ENCODE measurements around the gene VWA3B. TPM values are rescaled to one million over a fixed set of nuclear protein-coding genes. Genes with fewer than 3 reads are reported as not detected.

VWA3B gene
- total RNA-seq, 1 experiment from 2014 or later, result not detected

DNA sequence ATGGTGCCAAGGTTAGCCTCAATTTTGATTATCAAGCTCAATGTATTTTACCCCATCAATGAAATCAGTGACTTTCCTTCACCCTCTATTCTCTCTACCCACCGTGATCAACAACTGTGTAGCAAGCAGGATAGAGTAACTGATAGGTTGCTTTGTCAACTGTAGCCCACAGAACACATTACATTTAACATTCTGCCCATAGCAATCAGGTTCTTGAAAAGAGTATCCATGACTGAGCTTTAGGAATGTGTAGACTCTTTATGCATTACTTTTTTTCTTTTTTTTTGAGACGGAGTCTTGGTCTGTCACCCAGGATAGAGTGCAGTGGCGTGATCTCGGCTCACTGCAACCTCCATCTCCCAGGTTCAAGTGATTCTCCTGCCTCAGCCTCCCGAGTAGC, 19.8 kb upstream of the VWA3B start:
- no TSS peak for BruUV-seq (replicated peaks)
- intact Hi-C loops (cut with micrococcal nuclease; ENCODE audit: unreplicated experiment), result no loop called here
- CTCF ChIA-PET, result no interaction called here

DNA sequence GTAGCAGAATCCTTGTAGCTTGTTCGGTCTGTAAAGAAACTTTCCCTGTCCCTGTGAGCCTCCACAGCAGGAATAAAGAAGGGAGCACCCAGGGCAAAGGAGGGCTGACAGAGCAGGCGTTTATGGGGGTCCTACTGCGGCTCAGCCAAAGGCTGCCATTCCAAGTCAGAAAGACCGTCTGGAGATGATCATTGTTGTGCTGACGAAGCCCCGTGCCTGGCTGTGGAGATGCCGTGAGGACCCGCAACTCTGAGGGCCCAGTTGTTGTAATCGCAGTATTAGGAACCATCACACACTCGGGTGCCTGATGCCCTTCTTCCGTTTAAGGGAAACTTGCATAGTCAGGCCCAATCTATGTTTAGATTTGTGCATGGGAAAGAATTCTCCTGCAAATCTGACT, 16.9 kb upstream of the VWA3B start:
- intact Hi-C loops (cut with micrococcal nuclease; ENCODE audit: unreplicated experiment), result no loop called here
- CTCF ChIA-PET, result interaction anchor here (1.1 kb wide), 1 partner anchor 29 kb away, joined by 4 read pairs; no protein-coding TSS in a partner anchor
- Mint-ChIP-seq H3K9me3 (ENCODE audit: low read depth, unreplicated experiment) (no peaks in the 10 kb centered on the region), H3K36me3 (ENCODE audit: insufficient read depth, unreplicated experiment) (no peaks in the 10 kb centered on the region), H3K27ac (ENCODE audit: unreplicated experiment) (no peak overlapping the region), H3K27me3 (ENCODE audit: unreplicated experiment) (no peaks in the 10 kb centered on the region), H3K4me3 (ENCODE audit: low read depth, unreplicated experiment) (no peak overlapping the region), H3K4me1 (ENCODE audit: low read depth, unreplicated experiment) (no peaks in the 10 kb centered on the region)
- BruUV-seq (replicated peaks), result no TSS peak
- TF ChIP-seq, protein P1, sequence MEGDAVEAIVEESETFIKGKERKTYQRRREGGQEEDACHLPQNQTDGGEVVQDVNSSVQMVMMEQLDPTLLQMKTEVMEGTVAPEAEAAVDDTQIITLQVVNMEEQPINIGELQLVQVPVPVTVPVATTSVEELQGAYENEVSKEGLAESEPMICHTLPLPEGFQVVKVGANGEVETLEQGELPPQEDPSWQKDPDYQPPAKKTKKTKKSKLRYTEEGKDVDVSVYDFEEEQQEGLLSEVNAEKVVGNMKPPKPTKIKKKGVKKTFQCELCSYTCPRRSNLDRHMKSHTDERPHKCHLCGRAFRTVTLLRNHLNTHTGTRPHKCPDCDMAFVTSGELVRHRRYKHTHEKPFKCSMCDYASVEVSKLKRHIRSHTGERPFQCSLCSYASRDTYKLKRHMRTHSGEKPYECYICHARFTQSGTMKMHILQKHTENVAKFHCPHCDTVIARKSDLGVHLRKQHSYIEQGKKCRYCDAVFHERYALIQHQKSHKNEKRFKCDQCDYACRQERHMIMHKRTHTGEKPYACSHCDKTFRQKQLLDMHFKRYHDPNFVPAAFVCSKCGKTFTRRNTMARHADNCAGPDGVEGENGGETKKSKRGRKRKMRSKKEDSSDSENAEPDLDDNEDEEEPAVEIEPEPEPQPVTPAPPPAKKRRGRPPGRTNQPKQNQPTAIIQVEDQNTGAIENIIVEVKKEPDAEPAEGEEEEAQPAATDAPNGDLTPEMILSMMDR (IDR thresholded peaks at IDR 0.05; ENCODE audit: unreplicated experiment), result no peak
- DNase-seq, result no peak

More for the DNA sequence above, 19.8 kb upstream of the VWA3B start:
- no peak overlapping the region for H3K4me3 Mint-ChIP-seq (ENCODE audit: low read depth, unreplicated experiment)
- no peaks in the 10 kb centered on the region for H3K9me3 Mint-ChIP-seq (ENCODE audit: low read depth, unreplicated experiment)
- H3K27ac Mint-ChIP-seq (ENCODE audit: unreplicated experiment), result no peak overlapping the region
- no peaks in the 10 kb centered on the region for H3K4me1 Mint-ChIP-seq (ENCODE audit: low read depth, unreplicated experiment)
- no peak for DNase-seq
- no peaks in the 10 kb centered on the region for H3K27me3 Mint-ChIP-seq (ENCODE audit: unreplicated experiment)
- TF ChIP-seq, protein P1 (IDR thresholded peaks at IDR 0.05; ENCODE audit: unreplicated experiment), result no peak
- H3K36me3 Mint-ChIP-seq (ENCODE audit: insufficient read depth, unreplicated experiment), result no peaks in the 10 kb centered on the region

DNA sequence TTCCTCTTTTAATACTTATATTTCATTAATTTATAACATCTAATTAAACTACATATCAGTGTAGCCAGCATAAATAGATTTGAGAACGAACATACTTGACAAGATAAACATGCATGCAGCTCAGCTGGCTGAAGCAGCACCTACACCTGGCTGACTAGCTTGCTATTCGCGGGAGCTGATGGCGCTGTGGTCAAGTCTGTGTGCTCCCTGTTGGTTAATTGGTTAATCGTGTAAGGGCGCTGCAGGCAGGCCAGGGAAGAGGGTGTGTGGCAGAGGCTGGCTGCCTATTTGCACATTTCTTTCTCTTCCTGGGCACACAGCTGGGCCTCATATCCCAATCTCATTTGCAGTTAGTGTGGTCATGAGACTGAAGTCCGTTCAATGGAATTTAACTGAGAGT, 14.5 kb upstream of the VWA3B start:
- TF ChIP-seq, protein P1 (IDR thresholded peaks at IDR 0.05; ENCODE audit: unreplicated experiment), result no peak
- H3K36me3 Mint-ChIP-seq (ENCODE audit: insufficient read depth, unreplicated experiment), result no peaks in the 10 kb centered on the region
- DNase-seq, result no peak
- H3K9me3 Mint-ChIP-seq (ENCODE audit: low read depth, unreplicated experiment), result no peaks in the 10 kb centered on the region
- H3K27me3 Mint-ChIP-seq (ENCODE audit: unreplicated experiment), result no peaks in the 10 kb centered on the region
- H3K4me3 Mint-ChIP-seq (ENCODE audit: low read depth, unreplicated experiment), result no peak overlapping the region
- H3K4me1 Mint-ChIP-seq (ENCODE audit: low read depth, unreplicated experiment), result no peaks in the 10 kb centered on the region
- CTCF ChIA-PET, result no interaction called here
- no peak overlapping the region for H3K27ac Mint-ChIP-seq (ENCODE audit: unreplicated experiment)
- BruUV-seq (replicated peaks), result no TSS peak
- intact Hi-C loops (cut with micrococcal nuclease; ENCODE audit: unreplicated experiment), result no loop called here

- intact Hi-C loops (cut with micrococcal nuclease; ENCODE audit: unreplicated experiment), result no loop called here
- H3K27ac Mint-ChIP-seq (ENCODE audit: unreplicated experiment), result no peak overlapping the region
- no peaks in the 10 kb centered on the region for H3K4me1 Mint-ChIP-seq (ENCODE audit: low read depth, unreplicated experiment)
- H3K36me3 Mint-ChIP-seq (ENCODE audit: insufficient read depth, unreplicated experiment), result no peaks in the 10 kb centered on the region
- no peak for DNase-seq
- CTCF ChIA-PET, result no interaction called here
- no TSS peak for BruUV-seq (replicated peaks)
- peaks cover 3% of the 10 kb centered on the region for H3K9me3 Mint-ChIP-seq (ENCODE audit: low read depth, unreplicated experiment)
- TF ChIP-seq, protein P1 (IDR thresholded peaks at IDR 0.05; ENCODE audit: unreplicated experiment), result no peak
- H3K4me3 Mint-ChIP-seq (ENCODE audit: low read depth, unreplicated experiment), result no peak overlapping the region
- no peaks in the 10 kb centered on the region for H3K27me3 Mint-ChIP-seq (ENCODE audit: unreplicated experiment)
These were observed 8.3 kb upstream of the VWA3B start for GRCh38 chr2:98078701-98079100.
